Measurements from ENCODE around the gene SLC5A2. TPM values are rescaled to one million over a fixed set of nuclear protein-coding genes. Genes with fewer than 3 reads are reported as not detected.

The SLC5A2 gene
- polyA plus RNA-seq, 2 of the 4 experiments (the other 2 are of a cell fraction): 0.09 to 0.46 TPM

- ATAC-seq (peak in 1 of 2 experiments; percentile 30; a peak in 2 of 6 replicates), DNase-seq (ENCODE audit: low read depth in 1 of 2, low spot score in 1 of 2) (no peak), FAIRE-seq (no peak)
- ChIA-PET CTCF (interaction anchor here (0.9 to 1.6 kb wide), 2 partner anchors 26 to 340 kb away, joined by 3 to 5 read pairs; no protein-coding TSS in a partner anchor), POLR2A (no interaction called here)
- Histone ChIP-seq H3K4me1 (no peaks in the 10 kb centered on the region), H3K4me3 (peak overlapping the region; percentile 26; the same call in 1 of the 3 replicates), H3K4me2 (peak overlapping the region; percentile 69), H3K27ac (no peak overlapping the region), H3K9me3 (peaks cover 6% of the 10 kb centered on the region; the same call in 2 of the 3 replicates)
- WGBS (ENCODE audit: missing lambda C conversion rate): 21% methylated on average over 11 of the region's 11 CpGs
- TF ChIP-seq FOSB (CRISPR knock-in tag; IDR thresholded peaks at IDR 0.05): no peak
- TF ChIP-seq HMGXB4 (CRISPR knock-in tag; IDR thresholded peaks at IDR 0.05; ENCODE audit: borderline replicate concordance): no peak
- no peak for TF ChIP-seq BHLHE40 (IDR thresholded peaks at IDR 0.05; ENCODE audit: low read depth, low read length)
- no peak for TF ChIP-seq ZFP36 (IDR thresholded peaks at IDR 0.05; ENCODE audit: borderline replicate concordance, partially characterized antibody)
- no peak for TF ChIP-seq SMC3 (IDR thresholded peaks at IDR 0.05)
- no peak for TF ChIP-seq KDM1A (IDR thresholded peaks at IDR 0.05; ENCODE audit: low read depth)
- no peak for TF ChIP-seq JUNB (IDR thresholded peaks at IDR 0.05)
- TF ChIP-seq NPAS2 (CRISPR knock-in tag; IDR thresholded peaks at IDR 0.05; ENCODE audit: borderline replicate concordance): no peak
- TF ChIP-seq EHMT2 (IDR thresholded peaks at IDR 0.05; ENCODE audit: low read depth): no peak
- no peak for TF ChIP-seq CBX8 (IDR thresholded peaks at IDR 0.05)
- no peak for TF ChIP-seq TFCP2L1 (CRISPR knock-in tag; IDR thresholded peaks at IDR 0.05)
- no peak for TF ChIP-seq CEBPB (IDR thresholded peaks at IDR 0.05)
- no peak for TF ChIP-seq RCOR1 (IDR thresholded peaks at IDR 0.05; ENCODE audit: low read depth, low read length)
- no peak for TF ChIP-seq RARB (CRISPR knock-in tag; IDR thresholded peaks at IDR 0.05)
- TF ChIP-seq RNF2 (IDR thresholded peaks at IDR 0.05; ENCODE audit: borderline replicate concordance, low read depth): no peak
- no peak for TF ChIP-seq FOXS1 (CRISPR knock-in tag; IDR thresholded peaks at IDR 0.05)
- TF ChIP-seq ELK1 (IDR thresholded peaks at IDR 0.05; ENCODE audit: low read depth, low read length): no peak
- no peak for TF ChIP-seq JUN (IDR thresholded peaks at IDR 0.05)
- no peak for TF ChIP-seq PHF8 (IDR thresholded peaks at IDR 0.05; ENCODE audit: borderline replicate concordance, low read depth)
These were observed 45.7 kb downstream of the SLC5A2 start for GRCh38 chr16:31528523-31529107.

GRCh38 chr16:31529108-31529936 lies 46.4 kb downstream of the SLC5A2 start:
- ChIA-PET CTCF (interaction anchor here (1.6 kb wide), 1 partner anchor 339 kb away, joined by 5 read pairs; no protein-coding TSS in a partner anchor), POLR2A (no interaction called here)
- H3K4me2 ChIP-seq: peak overlapping the region; percentile 69
- peak overlapping the region; percentile 26; the same call in 2 of the 3 replicates for H3K4me3 ChIP-seq
- H3K27ac ChIP-seq: no peak overlapping the region
- ATAC-seq (peak; percentile 48 to 54; a peak in 4 of 6 replicates), FAIRE-seq (no peak), DNase-seq (ENCODE audit: low read depth in 1 of 2, low spot score in 1 of 2) (no peak)
- no peaks in the 10 kb centered on the region for H3K4me1 ChIP-seq
- peaks cover 6% of the 10 kb centered on the region; the same call in 2 of the 3 replicates for H3K9me3 ChIP-seq
- 11% methylated on average over 24 of the region's 52 CpGs for WGBS (ENCODE audit: missing lambda C conversion rate)
- TF ChIP-seq ZNF302 (CRISPR knock-in tag; IDR thresholded peaks at IDR 0.05) (no peak), NPAS2 (CRISPR knock-in tag; IDR thresholded peaks at IDR 0.05; ENCODE audit: borderline replicate concordance) (no peak), RFX5 (IDR thresholded peaks at IDR 0.05) (no peak), EHMT2 (IDR thresholded peaks at IDR 0.05; ENCODE audit: low read depth) (no peak), NFE2L2 (conservative IDR thresholded peaks at IDR 0.05; ENCODE audit: low read length) (no peak), HOXB13 (CRISPR knock-in tag; IDR thresholded peaks at IDR 0.05; ENCODE audit: low read depth) (no peak)
